BJ (cell line): ENCODE measurements around the gene ARHGAP19. TPM values are rescaled to one million over a fixed set of nuclear protein-coding genes. Genes with fewer than 3 reads are reported as not detected.

Source experiments
- CTCF ChIA-PET: fragments of 350-600 bp; formaldehyde crosslinking; extraction: SDS; loops from one replicate; lab custom pipeline; 2021; ENCODE audit warnings: antibody characterized with exemption, inconsistent platforms; lab: Yijun Ruan, JAX
- POLR2A ChIA-PET: fragments of 300-600 bp; sonication (Branson Sonifier 250); formaldehyde crosslinking; extraction: SDS; loops from one replicate; lab custom pipeline; 2021; ENCODE audit warnings: antibody characterized with exemption; lab: Charles Lee
- DNase-seq: peaks from one replicate; pipeline ENCODE4 v3.0.0-alpha.2; 2011; ENCODE audit warnings: low read depth
- H3K27me3 ChIP-seq: 2 replicates; pipeline ENCODE4 v1.6.0; 2011; ENCODE audit warnings: low read length; ENCODE audit not compliant: control insufficient read depth, insufficient read depth
- H3K36me3 ChIP-seq: 2 replicates; pipeline ENCODE4 v1.5.1; 2011; ENCODE audit warnings: low read length; ENCODE audit not compliant: control insufficient read depth, insufficient read depth
- H3K4me3 ChIP-seq: 2 replicates; pipeline ENCODE4 v1.5.1; 2011; ENCODE audit warnings: low read depth, mild to moderate bottlenecking, control low read depth, low read length
- polyA plus RNA-seq: library from polyadenylated mRNA; depleted of rRNA; stranded (reverse); fragments of >200 nt; gene quantifications from 2 replicates; pipeline ENCODE4 v1.2.3, GENCODE V29; 2011
- TF ChIP-seq, protein P1 (sequence below): IDR thresholded peaks from 2 replicates; pipeline ENCODE4 v1.5.1; 2011; ENCODE audit warnings: low read depth, mild to moderate bottlenecking, control low read depth, inconsistent platforms, low read length, moderate library complexity; ENCODE audit not compliant: insufficient read depth

ARHGAP19 gene
- polyA plus RNA-seq, 1 experiment = 2.4 TPM

DNA sequence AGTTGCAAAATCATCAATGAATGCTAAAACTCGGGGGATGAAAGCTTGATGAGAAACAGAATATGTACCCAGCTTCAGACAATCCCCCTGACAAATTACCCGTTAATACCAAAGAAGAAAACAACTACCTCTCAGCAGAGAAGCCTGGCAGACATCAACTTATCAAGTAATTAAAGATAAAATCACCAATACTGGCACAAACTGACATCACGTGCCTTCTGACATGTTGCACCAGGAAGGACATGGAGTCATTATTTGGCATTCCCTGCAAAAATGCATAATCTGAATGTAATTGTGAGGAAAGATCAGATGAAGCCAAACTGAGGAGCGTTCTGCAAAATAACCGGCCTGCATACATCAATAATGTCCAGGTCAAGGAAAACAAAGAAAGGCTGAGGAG, 114.4 kb downstream of the ARHGAP19 start:
- CTCF ChIA-PET = interaction anchor here (0.6 to 1.4 kb wide), 2 partner anchors 56 to 807 kb away, joined by 3 read pairs; no protein-coding TSS in a partner anchor
- Histone ChIP-seq H3K36me3 (no peaks in the 10 kb centered on the region), H3K4me3 (no peak overlapping the region), H3K27me3 (peaks cover 25% of the 10 kb centered on the region)
- DNase-seq = no peak
- POLR2A ChIA-PET = no interaction called here
- TF ChIP-seq, protein P1, sequence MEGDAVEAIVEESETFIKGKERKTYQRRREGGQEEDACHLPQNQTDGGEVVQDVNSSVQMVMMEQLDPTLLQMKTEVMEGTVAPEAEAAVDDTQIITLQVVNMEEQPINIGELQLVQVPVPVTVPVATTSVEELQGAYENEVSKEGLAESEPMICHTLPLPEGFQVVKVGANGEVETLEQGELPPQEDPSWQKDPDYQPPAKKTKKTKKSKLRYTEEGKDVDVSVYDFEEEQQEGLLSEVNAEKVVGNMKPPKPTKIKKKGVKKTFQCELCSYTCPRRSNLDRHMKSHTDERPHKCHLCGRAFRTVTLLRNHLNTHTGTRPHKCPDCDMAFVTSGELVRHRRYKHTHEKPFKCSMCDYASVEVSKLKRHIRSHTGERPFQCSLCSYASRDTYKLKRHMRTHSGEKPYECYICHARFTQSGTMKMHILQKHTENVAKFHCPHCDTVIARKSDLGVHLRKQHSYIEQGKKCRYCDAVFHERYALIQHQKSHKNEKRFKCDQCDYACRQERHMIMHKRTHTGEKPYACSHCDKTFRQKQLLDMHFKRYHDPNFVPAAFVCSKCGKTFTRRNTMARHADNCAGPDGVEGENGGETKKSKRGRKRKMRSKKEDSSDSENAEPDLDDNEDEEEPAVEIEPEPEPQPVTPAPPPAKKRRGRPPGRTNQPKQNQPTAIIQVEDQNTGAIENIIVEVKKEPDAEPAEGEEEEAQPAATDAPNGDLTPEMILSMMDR = no peak

- POLR2A ChIA-PET = no interaction called here
- CTCF ChIA-PET = no interaction called here
- Histone ChIP-seq H3K27me3 (peaks cover 20% of the 10 kb centered on the region), H3K4me3 (no peak overlapping the region), H3K36me3 (no peaks in the 10 kb centered on the region)
- no peak for DNase-seq
- TF ChIP-seq, protein P1 = no peak
Observed at GRCh38 chr10:97176226-97176625, 116.2 kb downstream of the ARHGAP19 start.

- H3K27me3 ChIP-seq = peaks cover 18% of the 10 kb centered on the region
- CTCF ChIA-PET = no interaction called here
- DNase-seq = no peak
- TF ChIP-seq, protein P1 = no peak
- H3K36me3 ChIP-seq = no peaks in the 10 kb centered on the region
- POLR2A ChIA-PET = no interaction called here
- H3K4me3 ChIP-seq = no peak overlapping the region
Observed at GRCh38 chr10:97175586-97175985, 116.9 kb downstream of the ARHGAP19 start.

DNA sequence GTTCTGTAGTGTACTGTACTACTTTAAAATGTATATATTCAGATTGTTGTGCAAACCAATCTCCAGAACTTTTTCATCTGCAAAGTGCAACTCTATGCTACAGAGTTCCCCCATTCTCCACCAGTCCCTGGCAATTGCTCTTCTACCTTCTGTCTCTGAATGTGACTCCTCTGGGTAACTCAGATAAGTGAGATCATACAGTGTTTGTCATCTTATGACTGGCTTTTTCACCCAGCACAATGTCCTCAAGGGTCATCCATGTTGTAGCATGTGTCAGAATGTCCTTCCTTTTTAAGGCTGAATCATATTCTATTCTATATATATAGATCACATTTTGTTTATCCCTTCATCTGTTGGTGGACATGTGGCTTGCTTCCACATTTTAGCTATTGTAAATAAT, 117.5 kb downstream of the ARHGAP19 start:
- ChIA-PET POLR2A (no interaction called here), CTCF (interaction anchor here (1.6 kb wide), 1 partner anchor 22 kb away, joined by 6 read pairs; no protein-coding TSS in a partner anchor)
- peaks cover 14% of the 10 kb centered on the region for H3K27me3 ChIP-seq
- TF ChIP-seq, protein P1 = no peak
- no peak for DNase-seq
- no peaks in the 10 kb centered on the region for H3K36me3 ChIP-seq
- no peak overlapping the region for H3K4me3 ChIP-seq

DNA sequence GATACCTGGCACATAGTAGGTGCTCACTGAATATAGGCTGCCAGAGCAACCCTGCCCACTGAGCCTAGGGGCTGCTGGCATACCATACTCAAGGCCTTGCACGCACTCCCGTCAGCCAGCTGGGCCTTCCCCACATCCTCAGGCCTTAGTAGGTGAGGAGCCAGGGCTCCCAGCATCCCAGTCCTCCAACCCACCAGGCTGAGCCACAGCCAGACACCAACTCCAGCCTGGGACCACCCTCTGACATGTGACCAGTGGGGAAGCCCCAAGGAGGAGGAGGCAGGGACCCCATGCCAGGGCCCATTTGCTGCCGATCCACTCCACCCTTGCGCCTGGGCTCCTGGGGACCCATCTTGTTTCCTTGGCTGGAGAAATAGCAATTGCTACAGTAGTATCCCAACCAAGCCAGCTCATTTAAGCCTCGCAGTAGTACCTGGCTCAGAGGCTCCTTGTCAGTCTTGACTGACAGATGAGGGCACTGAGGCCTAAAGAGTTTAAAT, 118.1 kb downstream of the ARHGAP19 start:
- CTCF ChIA-PET = interaction anchor here (1.6 kb wide), 1 partner anchor 22 kb away, joined by 6 read pairs; no protein-coding TSS in a partner anchor
- DNase-seq = no peak

More for the DNA sequence above, 118.1 kb downstream of the ARHGAP19 start:
- TF ChIP-seq, protein P1 = no peak
- no peaks in the 10 kb centered on the region for H3K36me3 ChIP-seq
- H3K4me3 ChIP-seq = no peak overlapping the region
- peaks cover 10% of the 10 kb centered on the region for H3K27me3 ChIP-seq
- POLR2A ChIA-PET = no interaction called here
